Endothelial cell of umbilical vein (primary cell): ENCODE results near the gene PANX1. TPM values are rescaled to one million over a fixed set of nuclear protein-coding genes. Genes with fewer than 3 reads are reported as not detected.

ENCODE experiments used
- BruUV-seq: library from RNA; stranded (reverse); fragments of 400-500 nt; replicated peaks from 2 replicates; lab custom pipeline; 2021; lab: Mats Ljungman, UMichigan
- CTCF ChIA-PET: fragments of 300-600, 350-600 bp; sonication (Branson Sonifier 250); formaldehyde crosslinking; loops from one replicate; lab custom pipeline; 2021; ENCODE audit warnings: antibody characterized with exemption, inconsistent platforms; lab: Charles Lee
- POLR2A ChIA-PET: fragments of 300-600, 350-600 bp; sonication (Branson Sonifier 250); formaldehyde crosslinking; loops from one replicate; lab custom pipeline; 2021; ENCODE audit warnings: antibody characterized with exemption, inconsistent platforms; lab: Charles Lee
- DNase-seq: peaks from one replicate; pipeline ENCODE4 v3.0.0-alpha.2; 2011; ENCODE audit warnings: low read depth, low spot score
- FAIRE-seq: peaks from 2 replicates; lab custom pipeline; 2011; peaks lifted over from hg19 to GRCh38; lab: Jason Lieb, UNC
- H2AFZ ChIP-seq: 2 replicates; pipeline ENCODE4 v1.6.0; 2012; ENCODE audit warnings: low read depth, low read length, control low read depth, inconsistent platforms
- H3K27ac ChIP-seq: 2 replicates; pipeline ENCODE4 v1.5.1; 2011; ENCODE audit warnings: low read depth, mild to moderate bottlenecking, control low read depth, low read length, moderate library complexity; ENCODE audit not compliant: insufficient read depth
- H3K27me3 ChIP-seq, 2 experiments: 2 replicates each; pipeline versions ENCODE4 v1.6.0 to v1.6.1; 2011; ENCODE audit warnings: low read length in 2 of 2, mixed read lengths in 1 of 2; ENCODE audit not compliant: control insufficient read depth in 2 of 2, insufficient read depth in 2 of 2
- H3K36me3 ChIP-seq, 2 experiments: 2 replicates in 1 of 2; 3 replicates in 1 of 2; pipeline ENCODE4 v1.5.1; 2011; ENCODE audit warnings: low read length in 2 of 2, mild to moderate bottlenecking in 1 of 2, moderate library complexity in 1 of 2; ENCODE audit not compliant: control insufficient read depth in 2 of 2, insufficient read depth in 2 of 2; ENCODE audit errors: extremely low read depth in 1 of 2
- H3K4me1 ChIP-seq: 3 replicates; pipeline ENCODE4 v1.5.1; 2011; ENCODE audit warnings: mild to moderate bottlenecking, low read length; ENCODE audit not compliant: control insufficient read depth, insufficient read depth; ENCODE audit errors: extremely low read depth
- H3K4me2 ChIP-seq: 2 replicates; pipeline ENCODE4 v1.6.1; 2011; ENCODE audit warnings: low read length, control low read depth, mixed read lengths; ENCODE audit not compliant: insufficient read depth
- H3K4me3 ChIP-seq, 3 experiments: fragments of 200-600 bp in 1 of 3; sonication (generic), shearing (Covaris generic) in 1 of 3; replicated peaks in 1 of 3; 2 replicates each; pipeline ENCODE4 v1.5.1; 2011 to 2016; ENCODE audit warnings: control low read depth in 3 of 3, low read length in 3 of 3, mild to moderate bottlenecking in 2 of 3, inconsistent platforms in 1 of 3, low read depth in 1 of 3, moderate library complexity in 1 of 3; ENCODE audit not compliant: insufficient read depth in 1 of 3
- H3K79me2 ChIP-seq: 2 replicates; pipeline ENCODE4 v1.6.0; 2012; ENCODE audit warnings: low read length, inconsistent platforms; ENCODE audit not compliant: control insufficient read depth, insufficient read depth
- H3K9ac ChIP-seq: replicated peaks from 2 replicates; pipeline ENCODE3; 2011; ENCODE audit warnings: low read length, control low read depth; ENCODE audit not compliant: insufficient read depth; ENCODE audit errors: extremely low read depth
- H3K9me1 ChIP-seq: replicated peaks from 3 replicates; pipeline ENCODE4 v1.6.0; 2011; ENCODE audit warnings: mild to moderate bottlenecking, low read length; ENCODE audit not compliant: control insufficient read depth, insufficient read depth; ENCODE audit errors: extremely low read depth
- H3K9me3 ChIP-seq: replicated peaks from 2 replicates; pipeline ENCODE4 v1.5.1; 2012; ENCODE audit warnings: low read length, inconsistent platforms; ENCODE audit not compliant: control insufficient read depth, insufficient read depth
- H4K20me1 ChIP-seq: replicated peaks from 2 replicates; pipeline ENCODE3; 2011; ENCODE audit warnings: mild to moderate bottlenecking, low read length; ENCODE audit not compliant: control insufficient read depth, insufficient read depth; ENCODE audit errors: extremely low read depth
- EZH2 ChIP-seq: IDR thresholded peaks from 2 replicates; pipeline ENCODE4 v1.6.1; 2012; ENCODE audit warnings: borderline replicate concordance, low read depth, mild to moderate bottlenecking, moderate library complexity, low read length, inconsistent platforms; ENCODE audit not compliant: severe bottlenecking
- FOS ChIP-seq: IDR thresholded peaks from 2 replicates; pipeline ENCODE4 v1.6.1; 2011; ENCODE audit warnings: mild to moderate bottlenecking, low read length, moderate library complexity, borderline replicate concordance; ENCODE audit not compliant: insufficient read depth
- GATA2 ChIP-seq: IDR thresholded peaks from 2 replicates; pipeline ENCODE4 v1.7.0; 2011; ENCODE audit warnings: low read depth, mild to moderate bottlenecking, moderate library complexity, mixed read lengths, low read length; ENCODE audit not compliant: insufficient read length, insufficient read depth
- JUN ChIP-seq: IDR thresholded peaks from 2 replicates; pipeline ENCODE4 v1.6.1; 2011; ENCODE audit warnings: borderline replicate concordance, low read depth; ENCODE audit not compliant: insufficient read length, insufficient read depth
- MYC ChIP-seq: IDR thresholded peaks from one replicate; pipeline ENCODE4 v1.6.1; 2011; ENCODE audit warnings: mild to moderate bottlenecking, low read depth, low read length
- POLR2A ChIP-seq: IDR thresholded peaks from 2 replicates; pipeline ENCODE4 v1.6.1; 2012; ENCODE audit warnings: low read depth, mild to moderate bottlenecking, control low read depth, low read length
- POLR2AphosphoS5 ChIP-seq: IDR thresholded peaks from 2 replicates; pipeline ENCODE4 v1.6.1; 2012; ENCODE audit warnings: low read depth, mild to moderate bottlenecking, control low read depth, low read length, moderate library complexity; ENCODE audit not compliant: insufficient read depth
- dilution Hi-C: fragments of 300-500 bp; cut with MboI; formaldehyde crosslinking; loops from one replicate; pipeline ENCODE4 v1.15.0; 2019; ENCODE audit warnings: low sequenced_read_pairs; ENCODE audit not compliant: extremely low pct_ligation_motif_present
- intact Hi-C: fragments of 100-400 bp; cut with micrococcal nuclease; formaldehyde crosslinking; loops from one replicate; pipeline ENCODE4 v1.10.0; 2022
- polyA plus RNA-seq, 4 experiments: library from polyadenylated mRNA; depleted of rRNA in 3 of 4; stranded (reverse) in 3 of 4; unstranded in 1 of 4; fragments of >200 nt; gene quantifications; 2 replicates each; pipeline versions ENCODE4 v1.2.1 to v1.2.3, GENCODE V29; 2011 to 2012; ENCODE audit warnings: missing spikeins in 1 of 4
- total RNA-seq: library from RNA; stranded (reverse); gene quantifications from 2 replicates; pipeline ENCODE4 v1.2.3, GENCODE V29; 2021
- TF ChIP-seq, protein P1 (sequence below), 2 donors: IDR thresholded peaks; 1 replicate in 1 of 2; 2 replicates in 1 of 2; pipeline ENCODE4 v1.5.1; 2011; ENCODE audit warnings: low read length in 2 of 2, mild to moderate bottlenecking in 2 of 2, moderate library complexity in 2 of 2, control low read depth in 1 of 2, inconsistent platforms in 1 of 2, low read depth in 1 of 2; ENCODE audit not compliant: insufficient read depth in 1 of 2; ENCODE audit errors: extremely low read depth in 1 of 2
- TF ChIP-seq, protein P2 (sequence below): IDR thresholded peaks from 2 replicates; pipeline ENCODE4 v1.6.1; 2011; ENCODE audit not compliant: insufficient read depth, insufficient read length

The PANX1 gene
- total and polyA plus RNA-seq, 2 donors (not counting 3 experiments of a cell fraction or from before 2014, with no cell fraction given), result 9.5 to 20.9 TPM

- intact Hi-C loops (loop anchor here (2.0 kb wide), 1 partner anchor 245 kb away; no protein-coding TSS in a partner anchor), dilution Hi-C loops (no loop called here)
- BruUV-seq, result no TSS peak
- Histone ChIP-seq H3K79me2 (peaks cover 24% of the 10 kb centered on the region), H3K9me3 (no peaks in the 10 kb centered on the region), H4K20me1 (no peaks in the 10 kb centered on the region), H3K4me1 (no peaks in the 10 kb centered on the region), H2AFZ (no peak overlapping the region), H3K9ac (no peak overlapping the region), H3K27ac (no peak overlapping the region), H3K36me3 (no peaks in the 10 kb centered on the region), H3K9me1 (no peaks in the 10 kb centered on the region), H3K27me3 (no peaks in the 10 kb centered on the region), H3K4me3 (no peak overlapping the region), H3K4me2 (no peak overlapping the region)
- DNase-seq, result peak; percentile 52
- POLR2A ChIA-PET, result no interaction called here
- TF ChIP-seq, protein P1, sequence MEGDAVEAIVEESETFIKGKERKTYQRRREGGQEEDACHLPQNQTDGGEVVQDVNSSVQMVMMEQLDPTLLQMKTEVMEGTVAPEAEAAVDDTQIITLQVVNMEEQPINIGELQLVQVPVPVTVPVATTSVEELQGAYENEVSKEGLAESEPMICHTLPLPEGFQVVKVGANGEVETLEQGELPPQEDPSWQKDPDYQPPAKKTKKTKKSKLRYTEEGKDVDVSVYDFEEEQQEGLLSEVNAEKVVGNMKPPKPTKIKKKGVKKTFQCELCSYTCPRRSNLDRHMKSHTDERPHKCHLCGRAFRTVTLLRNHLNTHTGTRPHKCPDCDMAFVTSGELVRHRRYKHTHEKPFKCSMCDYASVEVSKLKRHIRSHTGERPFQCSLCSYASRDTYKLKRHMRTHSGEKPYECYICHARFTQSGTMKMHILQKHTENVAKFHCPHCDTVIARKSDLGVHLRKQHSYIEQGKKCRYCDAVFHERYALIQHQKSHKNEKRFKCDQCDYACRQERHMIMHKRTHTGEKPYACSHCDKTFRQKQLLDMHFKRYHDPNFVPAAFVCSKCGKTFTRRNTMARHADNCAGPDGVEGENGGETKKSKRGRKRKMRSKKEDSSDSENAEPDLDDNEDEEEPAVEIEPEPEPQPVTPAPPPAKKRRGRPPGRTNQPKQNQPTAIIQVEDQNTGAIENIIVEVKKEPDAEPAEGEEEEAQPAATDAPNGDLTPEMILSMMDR (IDR thresholded peaks at IDR 0.05; ENCODE audit: extremely low read depth in 1 of 2, insufficient read depth in 1 of 2, low read depth in 1 of 2, low read length in 2 of 2), result peak; percentile 77 to 81
- TF ChIP-seq, protein P2, sequence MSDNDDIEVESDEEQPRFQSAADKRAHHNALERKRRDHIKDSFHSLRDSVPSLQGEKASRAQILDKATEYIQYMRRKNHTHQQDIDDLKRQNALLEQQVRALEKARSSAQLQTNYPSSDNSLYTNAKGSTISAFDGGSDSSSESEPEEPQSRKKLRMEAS, result no peak
- CTCF ChIA-PET, result interaction anchor here (0.6 to 2.6 kb wide), 15 partner anchors 9 to 336 kb away, joined by 3 to 27 read pairs (median 4); partner anchors contain the start of gene PANX1
- FAIRE-seq, result no peak
These were observed 43.2 kb downstream of the PANX1 start for GRCh38 chr11:94171693-94172440.

- Histone ChIP-seq H3K36me3 (peaks cover 0 to 5% of the 10 kb centered on the region in 2 experiments), H4K20me1 (no peaks in the 10 kb centered on the region), H3K79me2 (peaks cover 16% of the 10 kb centered on the region), H3K4me3 (no peak overlapping the region), H3K27me3 (no peaks in the 10 kb centered on the region), H3K9ac (no peak overlapping the region), H3K9me1 (no peaks in the 10 kb centered on the region), H3K4me1 (no peaks in the 10 kb centered on the region), H2AFZ (no peak overlapping the region), H3K27ac (no peak overlapping the region), H3K4me2 (no peak overlapping the region), H3K9me3 (no peaks in the 10 kb centered on the region)
- POLR2A ChIA-PET, result no interaction called here
- DNase-seq (no peak), FAIRE-seq (no peak)
- CTCF ChIA-PET, result interaction anchor here (0.7 to 1.6 kb wide), 3 partner anchors 8 to 23 kb away, joined by 3 to 9 read pairs (median 3); no protein-coding TSS in a partner anchor
- intact Hi-C loops, result no loop called here
- BruUV-seq, result no TSS peak
- TF ChIP-seq, protein P1 (IDR thresholded peaks at IDR 0.05; ENCODE audit: extremely low read depth in 1 of 2, insufficient read depth in 1 of 2, low read depth in 1 of 2, low read length in 2 of 2), result no peak
- no peak for TF ChIP-seq MYC
- no peak for TF ChIP-seq GATA2
- no peak for TF ChIP-seq POLR2A
- TF ChIP-seq, protein P2, result no peak
- no peak for TF ChIP-seq JUN
- no peak for TF ChIP-seq FOS
- no peak for TF ChIP-seq EZH2
- no peak for TF ChIP-seq POLR2AphosphoS5
- dilution Hi-C loops, result no loop called here
These were observed 46.9 kb downstream of the PANX1 start for GRCh38 chr11:94175535-94175934.
